Left cardiac atrium (tissue), 4 donors: ENCODE results near the gene TMA16. TPM values are rescaled to one million over a fixed set of nuclear protein-coding genes. Genes with fewer than 3 reads are reported as not detected.
"Not testable (repeated sequence)": the region's sequence is repeated elsewhere in the genome, so short reads cannot be mapped to it uniquely, and the experiment has no call there.

ENCODE experiments used
- ATAC-seq, 2 donors: fragments of 200-7000 bp; cut with Tn5 transposase; one replicate each; pipeline ENCODE4 v1.9.1; 2020; ENCODE audit warnings: mild to moderate bottlenecking in 2 of 2, moderate library complexity in 2 of 2
- DNase-seq: peaks from one replicate; pipeline ENCODE4 v3.0.0-alpha.2; 2020
- intact Hi-C, 2 donors: fragments of 100-400 bp; cut with DNase I; formaldehyde crosslinking; loops; one replicate each; pipeline versions ENCODE4 v1.14.1 to v1.15.1; 2022 to 2023
- total RNA-seq, 2 donors: library from RNA; stranded (reverse); fragmentation: NEBNext Ultra II Directional; extraction: Animal tissue kit (Norgen Biotek cat#: 25700); gene quantifications; one replicate each; pipeline ENCODE4 v1.2.1, GENCODE V29; 2021
- donor health status: DM: no; HTN: yes; CAD: no.
- donor health status: DM: no; HTN: yes; CAD: no; lungs with severe emphysema.
- donor health status: DM: yes; HTN: yes; CAD: no.
- donor health status: Dilated cardiomyopathy.

The TMA16 gene
- total RNA-seq, 2 donors from 2014 or later = 10.2 to 19.6 TPM

GRCh38 chr4:163495900-163496299 is 1.4 kb downstream of the TMA16 start:
- ATAC-seq = no peak
- no peak for DNase-seq
- intact Hi-C loops = no loop called here

GRCh38 chr4:163500586-163500985 is 6.1 kb downstream of the TMA16 start:
- no peak for ATAC-seq
- intact Hi-C loops = no loop called here
- DNase-seq = no peak

- intact Hi-C loops = no loop called here
- no peak for DNase-seq
- ATAC-seq = no peak
Measured at GRCh38 chr4:163505374-163505773, 10.9 kb downstream of the TMA16 start.

GRCh38 chr4:163515198-163515597 is 20.7 kb downstream of the TMA16 start:
- DNase-seq (no peak), ATAC-seq (no peak)
- intact Hi-C loops = no loop called here

GRCh38 chr4:163523791-163524365 is 29.4 kb downstream of the TMA16 start:
- ATAC-seq = no peak

GRCh38 chr4:163525982-163526381 is 31.5 kb downstream of the TMA16 start:
- DNase-seq (no peak), ATAC-seq (no peak)
- intact Hi-C loops = no loop called here

More at GRCh38 chr4:163523791-163524365, 29.4 kb downstream of the TMA16 start:
- intact Hi-C loops = no loop called here
- no peak for DNase-seq

- no peak for DNase-seq
- intact Hi-C loops = no loop called here
- ATAC-seq = no peak
Measured at GRCh38 chr4:163527172-163527571, 32.7 kb downstream of the TMA16 start.

- ATAC-seq = no peak
- DNase-seq = no peak
- intact Hi-C loops = no loop called here
Measured at GRCh38 chr4:163528653-163529052, 34.2 kb downstream of the TMA16 start.

- DNase-seq (no peak), ATAC-seq (no peak)
- intact Hi-C loops = no loop called here
Measured at GRCh38 chr4:163534056-163534455, 39.6 kb downstream of the TMA16 start.

- no peak for ATAC-seq
- intact Hi-C loops = no loop called here
Measured at GRCh38 chr4:163535657-163536056, 41.2 kb downstream of the TMA16 start.

GRCh38 chr4:163536091-163536490 is 41.6 kb downstream of the TMA16 start:
- DNase-seq (no peak), ATAC-seq (no peak)
- intact Hi-C loops = no loop called here

More at GRCh38 chr4:163535657-163536056, 41.2 kb downstream of the TMA16 start:
- no peak for DNase-seq

- no peak for ATAC-seq
- intact Hi-C loops = no loop called here
- no peak for DNase-seq
Measured at GRCh38 chr4:163537114-163537513, 42.6 kb downstream of the TMA16 start.

GRCh38 chr4:163538820-163539219 is 44.3 kb downstream of the TMA16 start:
- intact Hi-C loops, DNase-seq, ATAC-seq: not testable (repeated sequence)

- ATAC-seq (no peak), DNase-seq (no peak)
- intact Hi-C loops = loop anchor here in 1 of 2 donors (5.0 kb wide), 1 partner anchor 58 kb away; no protein-coding TSS in a partner anchor
Measured at GRCh38 chr4:163540448-163540847, 46.0 kb downstream of the TMA16 start.

- no peak for ATAC-seq
Measured at GRCh38 chr4:163540977-163541376, 46.5 kb downstream of the TMA16 start.

GRCh38 chr4:163542275-163542674 is 47.8 kb downstream of the TMA16 start:
- DNase-seq = no peak

More at GRCh38 chr4:163540977-163541376, 46.5 kb downstream of the TMA16 start:
- DNase-seq = no peak
- intact Hi-C loops = loop anchor here in 1 of 2 donors (5.0 kb wide), 1 partner anchor 59 kb away; no protein-coding TSS in a partner anchor

GRCh38 chr4:163544407-163545038 is 50.0 kb downstream of the TMA16 start:
- ATAC-seq (peak; percentile 79 to 87), DNase-seq (peak; percentile 56)
- intact Hi-C loops = loop anchor here (5.0 kb wide), 2 partner anchors 62 to 1047 kb away; no protein-coding TSS in a partner anchor

More at GRCh38 chr4:163542275-163542674, 47.8 kb downstream of the TMA16 start:
- intact Hi-C loops = loop anchor here in 1 of 2 donors (5.0 kb wide), 1 partner anchor 60 kb away; no protein-coding TSS in a partner anchor
- no peak for ATAC-seq

GRCh38 chr4:163548481-163549243 is 54.2 kb downstream of the TMA16 start:
- DNase-seq = no peak
- peak; percentile 57 to 61 for ATAC-seq
- intact Hi-C loops = loop anchor here in 1 of 2 donors (5.0 kb wide), 2 partner anchors 66 to 1051 kb away; no protein-coding TSS in a partner anchor

GRCh38 chr4:163550869-163551267 is 56.4 kb downstream of the TMA16 start:
- DNase-seq (no peak), ATAC-seq (no peak)
- intact Hi-C loops = loop anchor here (5.0 to 10.0 kb wide), 2 partner anchors 131 to 1174 kb away; no protein-coding TSS in a partner anchor

GRCh38 chr4:163553146-163553545 is 58.7 kb downstream of the TMA16 start:
- ATAC-seq (no peak), DNase-seq (no peak)
- intact Hi-C loops = loop anchor here (5.0 to 10.0 kb wide), 2 partner anchors 129 to 1172 kb away; no protein-coding TSS in a partner anchor
